MM.1S (cell line): ENCODE measurements around the gene NCAPG.

Experiments used
- EZH2 ChIP-seq: fragments of 300-600 bp; sonication (generic); optimal IDR thresholded peaks from 2 replicates; pipeline ENCODE3; 2017; ENCODE audit warnings: low read depth, mild to moderate bottlenecking, antibody characterized with exemption, low read length, mixed read lengths
- TF ChIP-seq, protein P1 (sequence below): fragments of 300-600 bp; sonication (generic); IDR thresholded peaks from 2 replicates; pipeline ENCODE4 v1.5.1; 2016; ENCODE audit warnings: antibody characterized with exemption, low read length, mixed read lengths

GRCh38 chr4:17876943-17877342 lies 66.2 kb downstream of the NCAPG start:
- TF ChIP-seq, protein P1, sequence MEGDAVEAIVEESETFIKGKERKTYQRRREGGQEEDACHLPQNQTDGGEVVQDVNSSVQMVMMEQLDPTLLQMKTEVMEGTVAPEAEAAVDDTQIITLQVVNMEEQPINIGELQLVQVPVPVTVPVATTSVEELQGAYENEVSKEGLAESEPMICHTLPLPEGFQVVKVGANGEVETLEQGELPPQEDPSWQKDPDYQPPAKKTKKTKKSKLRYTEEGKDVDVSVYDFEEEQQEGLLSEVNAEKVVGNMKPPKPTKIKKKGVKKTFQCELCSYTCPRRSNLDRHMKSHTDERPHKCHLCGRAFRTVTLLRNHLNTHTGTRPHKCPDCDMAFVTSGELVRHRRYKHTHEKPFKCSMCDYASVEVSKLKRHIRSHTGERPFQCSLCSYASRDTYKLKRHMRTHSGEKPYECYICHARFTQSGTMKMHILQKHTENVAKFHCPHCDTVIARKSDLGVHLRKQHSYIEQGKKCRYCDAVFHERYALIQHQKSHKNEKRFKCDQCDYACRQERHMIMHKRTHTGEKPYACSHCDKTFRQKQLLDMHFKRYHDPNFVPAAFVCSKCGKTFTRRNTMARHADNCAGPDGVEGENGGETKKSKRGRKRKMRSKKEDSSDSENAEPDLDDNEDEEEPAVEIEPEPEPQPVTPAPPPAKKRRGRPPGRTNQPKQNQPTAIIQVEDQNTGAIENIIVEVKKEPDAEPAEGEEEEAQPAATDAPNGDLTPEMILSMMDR: no peak
- no peak for TF ChIP-seq EZH2
